GM21529 (cell line): ENCODE measurements around the gene KRT73.

Experiments used
- ATAC-seq: cut with Tn5 transposase; IDR thresholded peaks from one replicate; pipeline ENCODE4 v1.9.1; 2021; ENCODE audit not compliant: unreplicated experiment

KRT73 gene

GRCh38 chr12:52645982-52646381, 27.6 kb upstream of the KRT73 start:
- ATAC-seq: no peak

- no peak for ATAC-seq
These were observed 26.9 kb upstream of the KRT73 start for GRCh38 chr12:52645120-52645761.

GRCh38 chr12:52644078-52644415, 25.7 kb upstream of the KRT73 start:
- no peak for ATAC-seq

- no peak for ATAC-seq
These were observed 25.1 kb upstream of the KRT73 start for GRCh38 chr12:52643233-52644077.

GRCh38 chr12:52641468-52641867, 23.1 kb upstream of the KRT73 start:
- ATAC-seq: no peak

- ATAC-seq: no peak
These were observed 18.9 kb upstream of the KRT73 start for GRCh38 chr12:52637299-52637698.

GRCh38 chr12:52636592-52637258, 18.4 kb upstream of the KRT73 start:
- no peak for ATAC-seq

GRCh38 chr12:52636189-52636588, 17.8 kb upstream of the KRT73 start:
- no peak for ATAC-seq

- no peak for ATAC-seq
These were observed 16.1 kb upstream of the KRT73 start for GRCh38 chr12:52634266-52635056.

GRCh38 chr12:52633383-52633782, 15.0 kb upstream of the KRT73 start:
- ATAC-seq: no peak

- no peak for ATAC-seq
These were observed 14.3 kb upstream of the KRT73 start for GRCh38 chr12:52632656-52633055.

GRCh38 chr12:52631676-52632459, 13.5 kb upstream of the KRT73 start:
- ATAC-seq: no peak

GRCh38 chr12:52631264-52631663, 12.9 kb upstream of the KRT73 start:
- no peak for ATAC-seq

GRCh38 chr12:52630599-52631200, 12.3 kb upstream of the KRT73 start:
- ATAC-seq: no peak

GRCh38 chr12:52630008-52630500, 11.7 kb upstream of the KRT73 start:
- no peak for ATAC-seq

GRCh38 chr12:52629281-52630007, 11.1 kb upstream of the KRT73 start:
- ATAC-seq: no peak

GRCh38 chr12:52628841-52629240, 10.5 kb upstream of the KRT73 start:
- ATAC-seq: no peak

- no peak for ATAC-seq
These were observed 9.8 kb upstream of the KRT73 start for GRCh38 chr12:52628111-52628507.

GRCh38 chr12:52627395-52628110, 9.2 kb upstream of the KRT73 start:
- no peak for ATAC-seq
